K562 (cell line): ENCODE data around the gene PTPN7. TPM values are rescaled to one million over a fixed set of nuclear protein-coding genes. Genes with fewer than 3 reads are reported as not detected.

ENCODE experiments used
- CTBP1 ChIP-seq: fragments of 450-650 bp; IDR thresholded peaks from 2 replicates; pipeline ENCODE4 v1.6.1; 2016; ENCODE audit warnings: borderline replicate concordance
- FOXA3 ChIP-seq, 2 experiments: fragments of 450-650 bp in 1 of 2; sonication (generic) in 1 of 2; formaldehyde crosslinking; IDR thresholded peaks in 1 of 2; conservative IDR thresholded peaks in 1 of 2; 2 replicates each; pipeline versions ENCODE4 v1.4.0 to v1.8.0; 2020 to 2022; ENCODE audit warnings: mild to moderate bottlenecking in 2 of 2, missing genetic modification reagents in 1 of 2
- MBD2 ChIP-seq: sonication (generic); IDR thresholded peaks from 2 replicates; pipeline ENCODE4 v1.6.1; 2016; ENCODE audit warnings: low read depth, borderline replicate concordance
- MNT ChIP-seq, 2 experiments: fragments of 450-650 bp; conservative IDR thresholded peaks; 2 replicates each; pipeline ENCODE4 v1.6.1; 2017; ENCODE audit warnings: mild to moderate bottlenecking in 2 of 2, moderate library complexity in 2 of 2
- NFIX ChIP-seq: fragments of 250-450 bp; sonication (Bioruptor Pico); IDR thresholded peaks from 2 replicates; pipeline ENCODE4 v1.4.0; 2020; ENCODE audit warnings: low read depth, mild to moderate bottlenecking, moderate library complexity
- NR0B1 ChIP-seq: fragments of 450-650 bp; IDR thresholded peaks from one replicate; pipeline ENCODE4 v1.6.1; 2018; ENCODE audit warnings: mild to moderate bottlenecking, moderate library complexity; ENCODE audit not compliant: partially characterized antibody
- RHOXF2B ChIP-seq: fragments of 250-450 bp; sonication (Bioruptor Pico); conservative IDR thresholded peaks from 2 replicates; pipeline ENCODE4 v1.5.1; 2021
- SFPQ ChIP-seq: fragments of 200-400 bp; formaldehyde crosslinking; IDR thresholded peaks from 2 replicates; pipeline ENCODE4 v1.6.1; 2017; ENCODE audit warnings: mild to moderate bottlenecking, low read depth, low read length, moderate library complexity
- SPI1 ChIP-seq: IDR thresholded peaks from 2 replicates; pipeline ENCODE4 v1.6.1; 2011; ENCODE audit warnings: low read depth, low read length, control low read depth, borderline replicate concordance
- TAF7 ChIP-seq: fragments of 450-650 bp; IDR thresholded peaks from 2 replicates; pipeline ENCODE4 v1.6.1; 2016; ENCODE audit warnings: missing genetic modification characterization, missing compliant biosample characterization
- WHSC1 ChIP-seq: IDR thresholded peaks from one replicate; pipeline ENCODE4 v1.6.1; 2012; ENCODE audit warnings: low read length, control low read depth, inconsistent platforms
- ZNF639 ChIP-seq, 2 experiments: fragments of 200-800 bp in 1 of 2; sonication (Bioruptor generic) in 1 of 2; sonication (generic) in 1 of 2; formaldehyde crosslinking in 1 of 2; IDR thresholded peaks in 1 of 2; conservative IDR thresholded peaks in 1 of 2; 2 replicates each; pipeline versions ENCODE4 v1.5.0 to v1.6.1; 2016 to 2020; ENCODE audit warnings: missing compliant biosample characterization in 1 of 2, missing genetic modification characterization in 1 of 2, missing genetic modification reagents in 1 of 2
- ZNF76 ChIP-seq: fragments of 250-450 bp; sonication (Bioruptor Pico); IDR thresholded peaks from 2 replicates; pipeline ENCODE4 v1.4.0; 2020; ENCODE audit warnings: mild to moderate bottlenecking, moderate library complexity, borderline replicate concordance
- ZNF778 ChIP-seq: fragments of 450-650 bp; formaldehyde crosslinking; IDR thresholded peaks from 2 replicates; pipeline ENCODE4 v1.4.0; 2020; ENCODE audit warnings: mild to moderate bottlenecking, moderate library complexity
- ZNF780A ChIP-seq: fragments of 250-450 bp; sonication (Bioruptor Pico); IDR thresholded peaks from 2 replicates; pipeline ENCODE4 v1.5.0; 2021; ENCODE audit warnings: mild to moderate bottlenecking
- polyA plus RNA-seq, 8 experiments: library from polyadenylated mRNA; depleted of rRNA in 4 of 8; stranded (reverse) in 5 of 8; unstranded in 3 of 8; fragments of >200 nt; fragmentation: Nextera tagmentation in 2 of 8; fragmentation: Illumina TruSeq in 1 of 8; extraction: Ambion mirVana in 2 of 8; extraction: Trizol in 1 of 8; gene quantifications; 2 replicates each; pipeline versions ENCODE4 v1.2.1 to v1.2.3, GENCODE V29; 2011 to 2014; ENCODE audit warnings: inconsistent platforms in 1 of 8, missing spikeins in 1 of 8
- total RNA-seq, 7 experiments: library from RNA; depleted of rRNA in 6 of 7; stranded (reverse); fragments of >200 nt in 6 of 7; fragmentation: Illumina TruSeq in 2 of 7; extraction: Trizol in 2 of 7; gene quantifications; 2 replicates each; pipeline versions ENCODE4 v1.2.1 to v1.2.3, GENCODE V29; 2011 to 2021; ENCODE audit warnings: low replicate concordance in 1 of 7

The PTPN7 gene
- total and polyA plus RNA-seq, 9 of the 15 experiments (the other 6 are each of a cell fraction or from before 2014, with no cell fraction given) = 18.7 to 144 (median 120) TPM

GRCh38 chr1:202161151-202162046 is 997 bp upstream of the PTPN7 start (continued):
- TF ChIP-seq SPI1 (peak; percentile 67; the same call in 1 of the 2 replicates), TAF7 (tag) (0 out of 2 replicates have a peak, but pooled peaks have one; percentile 21), ZNF76 (CRISPR knock-in tag) (0 out of 2 replicates have a peak, but pooled peaks have one; percentile 5), SFPQ (no peak), CTBP1 (peak; percentile 17; the same call in 1 of the 2 replicates), ZNF639 (CRISPR knock-in tag; conservative IDR thresholded peaks at IDR 0.05 in 1 of 2, IDR thresholded peaks at IDR 0.05 in 1 of 2) (peak in 1 of 2 experiments; percentile 50; a peak in 1 of 4 replicates), NR0B1 (no peak), MBD2 (no peak), WHSC1 (no peak), NFIX (CRISPR knock-in tag) (no peak), FOXA3 (CRISPR knock-in tag; conservative IDR thresholded peaks at IDR 0.05 in 1 of 2, IDR thresholded peaks at IDR 0.05 in 1 of 2) (0 out of 4 replicates have a peak, but pooled peaks of 1 of the 2 experiments have one; percentile 40), ZNF778 (CRISPR knock-in tag) (no peak), MNT (conservative IDR thresholded peaks at IDR 0.05) (peak in 1 of 2 experiments; percentile 46; a peak in 3 of 4 replicates), RHOXF2B (CRISPR knock-in tag) (0 out of 2 replicates have a peak, but pooled peaks have one; percentile 35), ZNF780A (CRISPR knock-in tag) (no peak)
